Measurements from ENCODE around the gene PRPF19. TPM values are rescaled to one million over a fixed set of nuclear protein-coding genes. Genes with fewer than 3 reads are reported as not detected.

PRPF19 gene
- total RNA-seq, 1 donor = 41.5 TPM

DNA sequence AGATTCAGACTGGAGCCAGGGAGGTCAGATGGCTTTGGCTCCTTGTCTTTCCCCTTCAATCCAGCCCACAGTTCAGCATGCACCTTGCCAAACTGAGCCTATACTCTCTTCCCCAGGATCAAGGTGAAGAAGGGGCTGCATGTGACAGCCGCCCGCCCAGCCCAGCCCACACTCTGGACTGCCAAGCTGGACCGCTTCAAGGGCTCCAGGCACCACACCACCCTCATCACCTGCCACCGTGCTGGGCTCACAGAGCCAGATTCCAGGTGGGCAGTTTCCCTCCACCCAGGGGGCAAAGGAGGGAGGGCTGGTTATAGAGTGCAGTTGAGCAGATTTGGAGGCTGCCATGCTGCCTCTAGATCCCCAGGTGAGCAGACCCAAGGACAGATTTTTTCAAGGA, 24.0 kb upstream of the PRPF19 start:
- DNase-seq (ENCODE audit: low read depth) = no peak
- no peak overlapping the region for H3K4me3 ChIP-seq (ENCODE audit: low read depth, low read length)
- TF ChIP-seq, protein P1, sequence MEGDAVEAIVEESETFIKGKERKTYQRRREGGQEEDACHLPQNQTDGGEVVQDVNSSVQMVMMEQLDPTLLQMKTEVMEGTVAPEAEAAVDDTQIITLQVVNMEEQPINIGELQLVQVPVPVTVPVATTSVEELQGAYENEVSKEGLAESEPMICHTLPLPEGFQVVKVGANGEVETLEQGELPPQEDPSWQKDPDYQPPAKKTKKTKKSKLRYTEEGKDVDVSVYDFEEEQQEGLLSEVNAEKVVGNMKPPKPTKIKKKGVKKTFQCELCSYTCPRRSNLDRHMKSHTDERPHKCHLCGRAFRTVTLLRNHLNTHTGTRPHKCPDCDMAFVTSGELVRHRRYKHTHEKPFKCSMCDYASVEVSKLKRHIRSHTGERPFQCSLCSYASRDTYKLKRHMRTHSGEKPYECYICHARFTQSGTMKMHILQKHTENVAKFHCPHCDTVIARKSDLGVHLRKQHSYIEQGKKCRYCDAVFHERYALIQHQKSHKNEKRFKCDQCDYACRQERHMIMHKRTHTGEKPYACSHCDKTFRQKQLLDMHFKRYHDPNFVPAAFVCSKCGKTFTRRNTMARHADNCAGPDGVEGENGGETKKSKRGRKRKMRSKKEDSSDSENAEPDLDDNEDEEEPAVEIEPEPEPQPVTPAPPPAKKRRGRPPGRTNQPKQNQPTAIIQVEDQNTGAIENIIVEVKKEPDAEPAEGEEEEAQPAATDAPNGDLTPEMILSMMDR (IDR thresholded peaks at IDR 0.05; ENCODE audit: insufficient read depth, low read depth, low read length) = no peak

DNA sequence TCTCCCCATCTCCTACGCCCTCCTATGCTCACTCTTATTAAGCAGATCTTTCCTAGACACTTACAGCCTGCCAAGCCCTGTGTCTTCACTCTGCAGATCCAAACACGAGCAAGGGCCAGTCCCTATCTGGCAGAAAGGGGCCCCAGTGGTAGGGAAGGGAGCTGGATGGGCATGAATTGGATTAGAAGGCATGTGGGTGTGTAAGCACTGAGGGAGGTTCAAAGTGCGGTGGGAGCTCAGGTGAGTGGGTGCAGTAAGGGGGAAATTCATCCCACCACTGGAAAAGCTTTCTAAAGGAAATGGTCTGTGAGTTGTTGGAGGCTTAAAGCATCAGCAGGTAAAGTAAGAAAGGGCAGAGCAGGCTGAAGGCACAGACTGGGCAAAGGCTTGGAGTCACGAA, 23.4 kb upstream of the PRPF19 start:
- TF ChIP-seq, protein P1 (IDR thresholded peaks at IDR 0.05; ENCODE audit: insufficient read depth, low read depth, low read length) = no peak
- DNase-seq (ENCODE audit: low read depth) = no peak
- no peak overlapping the region for H3K4me3 ChIP-seq (ENCODE audit: low read depth, low read length)

DNA sequence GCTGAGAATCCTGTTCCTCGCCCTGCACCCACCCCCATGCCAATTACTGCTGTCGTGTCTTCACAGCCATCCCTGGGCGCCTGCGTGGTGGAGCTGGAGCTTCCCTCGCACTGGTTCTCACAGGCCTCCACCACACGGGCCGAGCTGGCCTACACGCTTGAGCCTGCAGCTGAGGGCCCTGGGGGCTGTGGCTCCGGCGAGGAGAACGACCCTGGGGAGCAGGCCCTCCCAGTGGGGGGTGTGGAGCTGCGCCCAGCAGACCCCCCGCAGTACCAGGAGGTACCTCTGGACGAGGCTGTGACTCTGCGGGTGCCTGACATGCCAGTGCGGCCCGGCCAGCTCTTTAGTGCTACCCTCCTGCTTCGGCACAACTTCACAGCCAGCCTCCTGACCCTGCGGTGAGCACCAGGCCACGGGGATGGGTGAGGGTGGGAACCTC, 22.2 kb upstream of the PRPF19 start:
- TF ChIP-seq, protein P1 (IDR thresholded peaks at IDR 0.05; ENCODE audit: insufficient read depth, low read depth, low read length) = no peak

DNA sequence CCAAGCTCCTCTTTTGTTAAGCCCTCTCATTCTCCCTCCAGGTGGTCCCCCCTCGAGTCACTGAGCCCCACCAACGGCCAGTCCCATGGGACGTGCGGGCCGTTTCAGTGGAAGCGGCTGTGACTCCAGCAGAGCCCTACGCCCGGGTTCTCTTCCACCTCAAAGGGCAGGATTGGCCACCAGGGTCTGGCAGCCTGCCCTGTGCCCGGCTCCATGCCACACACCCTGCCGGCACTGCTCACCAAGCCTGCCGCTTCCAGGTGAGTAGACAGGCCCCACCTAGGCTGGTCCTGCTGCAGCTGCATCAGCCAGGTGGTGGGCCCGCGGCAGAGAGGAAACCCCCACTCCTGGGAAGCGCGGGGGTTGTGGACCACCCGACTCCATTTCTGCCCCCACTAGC, 21.2 kb upstream of the PRPF19 start:
- H3K4me3 ChIP-seq (ENCODE audit: low read depth, low read length) = no peak overlapping the region
- TF ChIP-seq, protein P1 (IDR thresholded peaks at IDR 0.05; ENCODE audit: insufficient read depth, low read depth, low read length) = no peak
- no peak for DNase-seq (ENCODE audit: low read depth)

More for the DNA sequence above, 22.2 kb upstream of the PRPF19 start:
- H3K4me3 ChIP-seq (ENCODE audit: low read depth, low read length) = no peak overlapping the region
- no peak for DNase-seq (ENCODE audit: low read depth)

DNA sequence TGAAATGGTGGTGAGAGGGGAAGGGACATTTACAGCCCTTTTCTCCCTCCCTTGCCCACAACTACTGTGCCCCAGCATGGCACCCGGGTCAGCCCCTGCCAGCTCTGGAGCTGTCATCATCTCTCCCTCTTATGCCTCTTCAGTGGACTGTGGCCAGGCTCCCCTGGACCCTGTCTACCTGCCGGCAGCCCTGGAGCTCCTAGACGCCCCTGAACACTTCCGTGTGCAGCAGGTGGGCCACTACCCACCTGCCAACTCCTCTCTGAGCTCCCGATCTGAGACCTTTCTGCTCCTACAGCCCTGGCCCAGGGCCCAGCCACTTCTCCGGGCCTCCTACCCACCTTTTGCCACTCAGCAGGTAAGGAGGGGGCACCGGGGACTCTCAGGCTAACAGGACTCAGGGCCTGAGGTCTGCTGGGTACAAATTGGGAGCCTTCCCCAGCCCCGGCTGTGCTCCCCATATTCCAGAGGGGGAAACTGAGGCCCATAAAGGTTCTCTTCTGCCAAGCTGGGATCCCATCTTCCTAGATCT, 20.7 kb upstream of the PRPF19 start:
- TF ChIP-seq, protein P1 (IDR thresholded peaks at IDR 0.05; ENCODE audit: insufficient read depth, low read depth, low read length) = no peak
- H3K4me3 ChIP-seq (ENCODE audit: low read depth, low read length) = no peak overlapping the region
- no peak for DNase-seq (ENCODE audit: low read depth)

DNA sequence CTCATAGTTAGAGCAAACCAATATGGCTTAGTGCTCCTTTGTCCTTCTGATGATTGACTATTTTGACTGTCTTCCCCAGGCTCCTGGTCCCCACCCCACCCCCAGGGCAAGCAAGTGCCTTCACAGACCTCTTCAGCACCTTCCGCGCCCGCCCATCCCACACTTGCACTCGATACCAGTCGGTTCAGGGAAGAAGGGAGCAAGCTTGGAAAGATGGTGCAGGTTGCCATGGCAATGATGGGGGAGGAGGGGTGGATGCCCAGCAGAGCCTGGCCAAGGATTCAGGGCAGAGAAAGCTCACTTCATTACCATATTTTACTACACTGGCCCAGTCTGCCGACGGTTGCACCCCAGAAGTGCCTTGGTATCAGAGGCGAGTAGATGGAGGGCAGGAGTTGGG, 20.1 kb upstream of the PRPF19 start:
- DNase-seq (ENCODE audit: low read depth) = no peak
- TF ChIP-seq, protein P1 (IDR thresholded peaks at IDR 0.05; ENCODE audit: insufficient read depth, low read depth, low read length) = no peak
- H3K4me3 ChIP-seq (ENCODE audit: low read depth, low read length) = no peak overlapping the region

DNA sequence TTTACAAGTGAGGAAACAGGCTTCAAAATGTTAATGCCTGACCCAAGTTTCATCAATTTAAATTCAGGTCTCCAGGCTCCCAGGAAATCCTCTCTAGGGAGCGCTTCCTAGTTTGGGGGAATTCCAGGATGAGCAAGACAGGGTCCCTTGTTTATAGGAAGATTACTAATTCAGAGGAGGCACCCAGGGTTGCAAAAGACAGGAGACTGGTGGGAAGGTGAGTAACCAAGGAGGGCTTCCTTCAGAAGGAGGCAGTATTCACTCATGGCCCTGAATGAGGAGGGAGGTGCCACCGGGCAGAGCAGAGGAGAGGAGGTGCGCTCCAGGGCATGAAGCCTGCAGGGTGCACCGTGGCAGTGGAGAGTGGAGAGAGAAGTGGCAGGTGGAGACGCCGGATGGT, 19.5 kb upstream of the PRPF19 start:
- no peak overlapping the region for H3K4me3 ChIP-seq (ENCODE audit: low read depth, low read length)
- TF ChIP-seq, protein P1 (IDR thresholded peaks at IDR 0.05; ENCODE audit: insufficient read depth, low read depth, low read length) = no peak
- DNase-seq (ENCODE audit: low read depth) = peak; percentile 37

All from fibroblast of villous mesenchyme (primary cell).